Heart left ventricle (tissue), 16 donors: ENCODE measurements around the gene SPTBN4. TPM values are rescaled to one million over a fixed set of nuclear protein-coding genes. Genes with fewer than 3 reads are reported as not detected.

Source experiments
- ATAC-seq, 4 donors: fragments of 200-7000 bp; cut with Tn5 transposase; one replicate each; pipeline ENCODE4 v1.9.1; 2020 to 2022; ENCODE audit warnings: moderate library complexity in 4 of 4, mild to moderate bottlenecking in 3 of 4, moderate number of reproducible peaks in 1 of 4
- DNase-seq, 5 donors: peaks; one replicate each; pipeline ENCODE4 v3.0.0-alpha.2; 2020
- H3K27ac ChIP-seq, 12 donors: fragments of 200-600 bp; sonication (generic) in 4 of 12; one replicate each; pipeline versions ENCODE4 v1.5.0 to v1.8.0; 2016 to 2022; ENCODE audit warnings: mild to moderate bottlenecking in 2 of 12
- H3K27me3 ChIP-seq, 9 donors: fragments of 200-600 bp; sonication (generic) in 2 of 9; one replicate each; pipeline versions ENCODE4 v1.5.1 to v1.8.0; 2016 to 2022; ENCODE audit warnings: mild to moderate bottlenecking in 3 of 9
- H3K36me3 ChIP-seq, 9 donors: fragments of 200-600 bp; sonication (generic) in 2 of 9; one replicate each; pipeline versions ENCODE4 v1.5.0 to v1.8.0; 2018 to 2022; ENCODE audit warnings: mild to moderate bottlenecking in 2 of 9
- H3K4me1 ChIP-seq, 12 donors: fragments of 200-600 bp; sonication (generic) in 4 of 12; one replicate each; pipeline versions ENCODE4 v1.5.0 to v1.8.0; 2016 to 2022; ENCODE audit warnings: mild to moderate bottlenecking in 3 of 12
- H3K4me3 ChIP-seq, 12 donors: fragments of 200-600 bp; sonication (generic) in 4 of 12; one replicate each; pipeline versions ENCODE4 v1.5.0 to v1.8.0; 2017 to 2022; ENCODE audit warnings: mild to moderate bottlenecking in 9 of 12, moderate library complexity in 4 of 12
- H3K9me3 ChIP-seq, 12 donors: fragments of 200-600 bp; sonication (generic) in 4 of 12; one replicate each; pipeline versions ENCODE4 v1.5.0 to v1.8.0; 2016 to 2022; ENCODE audit warnings: mild to moderate bottlenecking in 1 of 12
- POLR2A ChIP-seq, 2 donors: fragments of 450-650 bp; IDR thresholded peaks; one replicate each; pipeline ENCODE4 v1.6.1; 2017; ENCODE audit warnings: antibody characterized with exemption in 2 of 2, mild to moderate bottlenecking in 2 of 2, moderate library complexity in 2 of 2
- WGBS, 4 donors: extraction: QIAGEN DNeasy Blood & Tissue Kit in 2 of 4; methylation state at CpG; one replicate each; pipeline versions ENCODE4 v1.1.5 to v1.1.7; 2013 to 2018; 5-methylcytosine and 5-hydroxymethylcytosine counted together
- intact Hi-C, 10 donors: fragments of 100-400 bp; cut with DNase I; formaldehyde crosslinking; loops; one replicate each; pipeline versions ENCODE4 v1.11.1 to v1.14.2; 2022
- polyA plus RNA-seq, 2 donors: library from polyadenylated mRNA; stranded (reverse); fragments of 200-250 nt; gene quantifications; one replicate each; pipeline ENCODE4 v1.2.3, GENCODE V29; 2013
- total RNA-seq, 9 donors: library from RNA; depleted of rRNA in 2 of 9; stranded (reverse); fragments of >200 nt in 2 of 9; fragmentation: NEBNext Ultra II Directional in 3 of 9; extraction: Animal tissue kit (Norgen Biotek cat#: 25700) in 3 of 9; gene quantifications; one replicate each; pipeline versions ENCODE4 v1.1.0 to v1.2.4, GENCODE V29; 2016 to 2023
- TF ChIP-seq, protein P1 (sequence below), 12 donors: fragments of 200-600 bp; sonication (generic) in 4 of 12; IDR thresholded peaks; one replicate each; pipeline versions ENCODE4 v1.5.0 to v1.8.0; 2018 to 2022; ENCODE audit warnings: antibody characterized with exemption in 12 of 12, mild to moderate bottlenecking in 5 of 12
- donor health status: ischemic (EF 13 %, LVEDD 7.1; RV severe dilation, severe dysfunction).
- donor health status: healthy with polysubstance abuse.
- donor health status: DM: no; HTN: yes; CAD: no.
- donor health status: DM: no; HTN: no; CAD: no.
- donor health status: ischemic (EF 25% LVEDD 6.9; RV normal size, moderate dysfunction).
- donor health status: ischemic (EF 25% LVEDD 5.7; RV mildly dilated, moderate dysfunction).
- donor health status: healthy.
- donor health status: DM: yes; HTN: yes; CAD: no.
- donor health status: ischemic (EF 35%, LVEDD 5.7; RV mildly dilated, moderate dysfunction).
- donor health status: nonischemic (EF 11% LVEDD 7.7; RV severe dilation, severe dysfunction).
- donor health status: DM: yes; HTN: yes; CAD: no.
- donor health status: PGD.
- donor health status: ischemic (EF 29% LVEDD 5.4; RV normal size, mild dysfunction).
- donor health status: nonischemic (EF 23%, LVEDD 6.1; RV moderate dilation, normal function).

SPTBN4 gene
- total and polyA plus RNA-seq, 11 donors: 1.9 to 8.7 (median 4.2) TPM

DNA sequence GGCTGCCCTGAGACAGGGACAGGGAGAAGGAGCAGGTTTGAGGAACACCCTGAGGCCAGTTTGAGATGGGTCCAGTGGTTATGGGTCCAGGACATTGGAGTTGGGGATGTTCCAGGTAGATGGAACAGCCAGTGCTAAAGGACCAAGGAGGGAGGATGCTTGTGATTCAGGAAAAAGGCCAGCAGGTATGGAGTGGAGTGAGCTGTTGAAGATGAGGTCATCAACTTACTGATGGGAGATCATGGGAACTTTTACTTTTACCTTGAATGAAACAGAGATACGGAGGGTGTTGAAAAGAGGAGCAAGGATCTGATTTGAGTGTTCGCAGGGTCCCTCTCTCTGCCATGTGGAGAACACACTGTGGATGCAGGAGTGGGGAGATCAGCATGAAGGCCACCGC is 25.5 kb downstream of the SPTBN4 start:
- no peak for ATAC-seq
- TF ChIP-seq, protein P1, sequence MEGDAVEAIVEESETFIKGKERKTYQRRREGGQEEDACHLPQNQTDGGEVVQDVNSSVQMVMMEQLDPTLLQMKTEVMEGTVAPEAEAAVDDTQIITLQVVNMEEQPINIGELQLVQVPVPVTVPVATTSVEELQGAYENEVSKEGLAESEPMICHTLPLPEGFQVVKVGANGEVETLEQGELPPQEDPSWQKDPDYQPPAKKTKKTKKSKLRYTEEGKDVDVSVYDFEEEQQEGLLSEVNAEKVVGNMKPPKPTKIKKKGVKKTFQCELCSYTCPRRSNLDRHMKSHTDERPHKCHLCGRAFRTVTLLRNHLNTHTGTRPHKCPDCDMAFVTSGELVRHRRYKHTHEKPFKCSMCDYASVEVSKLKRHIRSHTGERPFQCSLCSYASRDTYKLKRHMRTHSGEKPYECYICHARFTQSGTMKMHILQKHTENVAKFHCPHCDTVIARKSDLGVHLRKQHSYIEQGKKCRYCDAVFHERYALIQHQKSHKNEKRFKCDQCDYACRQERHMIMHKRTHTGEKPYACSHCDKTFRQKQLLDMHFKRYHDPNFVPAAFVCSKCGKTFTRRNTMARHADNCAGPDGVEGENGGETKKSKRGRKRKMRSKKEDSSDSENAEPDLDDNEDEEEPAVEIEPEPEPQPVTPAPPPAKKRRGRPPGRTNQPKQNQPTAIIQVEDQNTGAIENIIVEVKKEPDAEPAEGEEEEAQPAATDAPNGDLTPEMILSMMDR (IDR thresholded peaks at IDR 0.05): no peak
- no peak for TF ChIP-seq POLR2A (IDR thresholded peaks at IDR 0.05)
- H3K4me3 ChIP-seq: no peak overlapping the region
- H3K27me3 ChIP-seq: peaks cover 0 to 11% (median 0%) of the 10 kb centered on the region in 9 donors
- peaks cover 0 to 3% (median 0%) of the 10 kb centered on the region in 9 donors for H3K36me3 ChIP-seq
- intact Hi-C loops: no loop called here
- H3K4me1 ChIP-seq: no peaks in the 10 kb centered on the region
- no peak for DNase-seq
- 89 to 95% (median 92%) methylated on average over 3 of the region's 3 CpGs for WGBS, 4 donors
- H3K9me3 ChIP-seq: no peaks in the 10 kb centered on the region
- H3K27ac ChIP-seq: no peak overlapping the region

DNA sequence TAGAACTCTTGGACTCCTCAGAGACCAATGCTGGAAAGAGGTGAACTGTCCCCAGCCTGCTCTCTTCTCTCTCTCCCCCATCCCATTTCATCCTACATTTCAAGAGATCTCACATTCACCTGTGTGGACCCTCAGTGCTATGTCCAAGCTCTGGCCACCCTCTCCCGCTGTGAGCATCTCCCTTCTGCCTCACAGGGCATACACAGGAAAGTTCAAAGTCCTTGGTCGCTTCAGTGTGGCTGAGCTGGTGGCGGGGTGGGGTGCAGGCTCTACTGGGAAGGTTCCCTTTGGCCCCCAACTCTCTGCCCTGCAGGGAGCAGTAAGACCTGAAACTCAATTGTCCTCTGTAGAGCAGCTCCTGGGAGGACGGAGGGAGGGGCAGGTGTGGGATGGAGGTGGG is 27.0 kb downstream of the SPTBN4 start:
- ATAC-seq: no peak
- intact Hi-C loops: no loop called here
- Histone ChIP-seq H3K4me1 (no peaks in the 10 kb centered on the region), H3K4me3 (no peak overlapping the region), H3K27ac (no peak overlapping the region), H3K27me3 (peaks cover 0 to 3% (median 0%) of the 10 kb centered on the region in 9 donors), H3K9me3 (no peaks in the 10 kb centered on the region), H3K36me3 (peaks cover 0 to 3% (median 0%) of the 10 kb centered on the region in 9 donors)
- DNase-seq: no peak
- WGBS, 4 donors: 64 to 73% (median 68%) methylated on average over 4 of the region's 4 CpGs
- TF ChIP-seq POLR2A (IDR thresholded peaks at IDR 0.05): no peak
- TF ChIP-seq, protein P1 (IDR thresholded peaks at IDR 0.05): no peak

DNA sequence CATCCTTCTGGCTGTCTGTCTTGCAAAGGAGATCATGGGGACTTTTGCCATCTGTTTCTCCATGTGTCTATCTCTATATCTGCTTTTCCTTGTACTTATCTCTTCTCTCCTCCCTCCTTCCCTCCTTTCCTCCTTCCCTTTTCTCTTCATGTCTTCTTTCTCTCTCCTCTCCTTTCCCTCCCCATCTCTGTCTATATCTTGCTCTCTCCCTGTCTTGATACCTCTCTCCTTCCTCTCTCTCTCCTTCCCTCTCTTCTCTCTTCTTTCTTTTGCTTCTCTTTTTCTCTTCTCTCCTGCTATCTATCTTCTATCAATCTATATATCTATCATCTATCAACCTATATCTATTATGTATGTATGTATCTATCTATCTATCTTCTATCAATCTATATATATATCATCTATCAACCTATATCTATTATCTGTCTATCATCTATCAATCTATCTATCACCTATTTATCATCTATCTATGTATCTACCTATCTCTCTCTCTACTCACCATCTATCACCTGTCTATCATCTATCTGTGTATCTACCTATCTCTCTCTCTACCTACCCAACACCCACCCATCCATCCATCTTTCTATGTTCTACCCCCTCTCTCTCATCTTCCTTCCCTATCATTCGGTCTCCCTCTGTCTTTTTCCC is 27.5 kb downstream of the SPTBN4 start:
- Histone ChIP-seq H3K4me1 (no peaks in the 10 kb centered on the region), H3K4me3 (no peak overlapping the region), H3K27ac (no peak overlapping the region), H3K9me3 (no peaks in the 10 kb centered on the region), H3K36me3 (peaks cover 0 to 3% (median 0%) of the 10 kb centered on the region in 9 donors), H3K27me3 (no peaks in the 10 kb centered on the region)
- WGBS, 4 donors: 77 to 85% (median 79%) methylated on average over 1 of the region's 1 CpG
- no peak for DNase-seq
- intact Hi-C loops: no loop called here
- ATAC-seq: no peak
- TF ChIP-seq, protein P1 (IDR thresholded peaks at IDR 0.05): no peak
- no peak for TF ChIP-seq POLR2A (IDR thresholded peaks at IDR 0.05)

DNA sequence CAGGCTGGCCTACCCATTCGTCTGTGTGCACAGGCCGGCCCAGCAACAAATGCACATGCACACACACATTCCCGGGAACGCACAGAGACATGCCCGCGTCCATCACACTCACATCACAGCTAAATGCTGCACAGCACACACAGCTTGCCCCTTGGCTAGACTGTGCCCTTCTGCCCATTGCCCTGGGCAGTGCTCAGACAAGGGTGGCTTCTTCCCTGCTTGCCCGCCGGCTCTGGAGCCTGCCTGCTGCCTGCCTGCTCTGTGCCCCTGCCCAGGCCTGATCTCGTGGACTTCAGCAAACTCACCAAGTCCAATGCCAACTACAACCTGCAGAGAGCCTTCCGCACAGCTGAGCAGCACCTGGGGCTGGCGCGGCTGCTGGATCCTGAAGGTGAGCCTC is 30.4 kb downstream of the SPTBN4 start:
- Histone ChIP-seq H3K27ac (no peak overlapping the region), H3K4me1 (no peaks in the 10 kb centered on the region), H3K4me3 (no peak overlapping the region), H3K9me3 (no peaks in the 10 kb centered on the region), H3K36me3 (peaks cover 0 to 3% (median 0%) of the 10 kb centered on the region in 9 donors), H3K27me3 (no peaks in the 10 kb centered on the region)
- WGBS, 4 donors: 86 to 96% (median 88%) methylated on average over 12 of the region's 12 CpGs
- ATAC-seq (peak in 1 of 4 donors; percentile 21), DNase-seq (no peak)
- TF ChIP-seq, protein P1 (IDR thresholded peaks at IDR 0.05): no peak
- no peak for TF ChIP-seq POLR2A (IDR thresholded peaks at IDR 0.05)
- intact Hi-C loops: no loop called here
